Fibroblast of lung (primary cell): ENCODE results near the gene C1S. TPM values are rescaled to one million over a fixed set of nuclear protein-coding genes. Genes with fewer than 3 reads are reported as not detected.

Source experiments
- DNase-seq, 2 donors: peaks; one replicate each; pipeline versions ENCODE4 v3.0.0 to v3.0.0-alpha.2; 2010; ENCODE audit warnings: low read depth in 2 of 2
- H2AFZ ChIP-seq: 2 replicates; pipeline ENCODE4 v1.5.1; 2012; ENCODE audit warnings: low read length, control low read depth, inconsistent platforms
- H3K27ac ChIP-seq: 2 replicates; pipeline ENCODE4 v1.5.1; 2011; ENCODE audit warnings: low read length, control low read depth; ENCODE audit not compliant: insufficient read depth
- H3K27me3 ChIP-seq: 2 replicates; pipeline ENCODE4 v1.5.1; 2011; ENCODE audit warnings: mild to moderate bottlenecking, low read length; ENCODE audit not compliant: control insufficient read depth, insufficient read depth
- H3K36me3 ChIP-seq: 2 replicates; pipeline ENCODE4 v1.5.1; 2011; ENCODE audit warnings: low read length; ENCODE audit not compliant: control insufficient read depth, insufficient read depth
- H3K4me1 ChIP-seq: 2 replicates; pipeline ENCODE4 v1.5.1; 2011; ENCODE audit warnings: low read length; ENCODE audit not compliant: control insufficient read depth, insufficient read depth; ENCODE audit errors: extremely low read depth
- H3K4me2 ChIP-seq: 2 replicates; pipeline ENCODE4 v1.5.1; 2011; ENCODE audit warnings: low read length, control low read depth; ENCODE audit not compliant: insufficient read depth; ENCODE audit errors: extremely low read depth
- H3K4me3 ChIP-seq, 4 experiments: fragments of 200-600 bp in 1 of 4; sonication (generic) in 1 of 4; replicated peaks in 1 of 4; 2 replicates each; pipeline ENCODE4 v1.5.1; 2011 to 2016; ENCODE audit warnings: low read length in 4 of 4, low read depth in 3 of 4, mild to moderate bottlenecking in 3 of 4, control low read depth in 2 of 4, inconsistent platforms in 1 of 4, mixed read lengths in 1 of 4; ENCODE audit not compliant: insufficient read depth in 1 of 4; ENCODE audit errors: control extremely low read depth in 1 of 4
- H3K79me2 ChIP-seq: 2 replicates; pipeline ENCODE4 v1.5.1; 2012; ENCODE audit warnings: mild to moderate bottlenecking, low read length, inconsistent platforms; ENCODE audit not compliant: control insufficient read depth, insufficient read depth
- H3K9ac ChIP-seq: 2 replicates; pipeline ENCODE4 v1.5.1; 2011; ENCODE audit warnings: mild to moderate bottlenecking, low read length, control low read depth; ENCODE audit not compliant: insufficient read depth
- H3K9me3 ChIP-seq: 2 replicates; pipeline ENCODE4 v1.5.1; 2012; ENCODE audit warnings: low read depth, low read length; ENCODE audit not compliant: control insufficient read depth, insufficient read depth
- H4K20me1 ChIP-seq: 2 replicates; pipeline ENCODE4 v1.5.1; 2011; ENCODE audit warnings: low read length; ENCODE audit not compliant: control insufficient read depth, insufficient read depth; ENCODE audit errors: extremely low read depth
- CTCF ChIP-seq, 2 donors: IDR thresholded peaks in 1 of 2; conservative IDR thresholded peaks in 1 of 2; 1 replicate in 1 of 2; 2 replicates in 1 of 2; pipeline ENCODE4 v1.5.1; 2011 to 2012; ENCODE audit warnings: low read length in 2 of 2, control low read depth in 1 of 2, inconsistent platforms in 1 of 2, low read depth in 1 of 2, mild to moderate bottlenecking in 1 of 2
- EZH2 ChIP-seq: IDR thresholded peaks from 2 replicates; pipeline ENCODE4 v1.5.1; 2012; ENCODE audit warnings: low read length, control low read depth, mild to moderate bottlenecking; ENCODE audit errors: missing control alignments
- polyA plus RNA-seq, 2 donors: library from polyadenylated mRNA; depleted of rRNA in 1 of 2; stranded (reverse) in 1 of 2; unstranded in 1 of 2; fragments of >200 nt; gene quantifications; 2 replicates each; pipeline ENCODE4 v1.2.1, GENCODE V29; 2011 to 2012; ENCODE audit warnings: missing spikeins in 1 of 2
- total RNA-seq: library from RNA; depleted of rRNA; stranded (reverse); fragments of >200 nt; gene quantifications from 2 replicates; pipeline ENCODE4 v1.2.1, GENCODE V29; 2014

The C1S gene
- total and polyA plus RNA-seq, 2 donors (not counting 1 experiment from before 2014, with no cell fraction given): 507 to 997 TPM

DNA sequence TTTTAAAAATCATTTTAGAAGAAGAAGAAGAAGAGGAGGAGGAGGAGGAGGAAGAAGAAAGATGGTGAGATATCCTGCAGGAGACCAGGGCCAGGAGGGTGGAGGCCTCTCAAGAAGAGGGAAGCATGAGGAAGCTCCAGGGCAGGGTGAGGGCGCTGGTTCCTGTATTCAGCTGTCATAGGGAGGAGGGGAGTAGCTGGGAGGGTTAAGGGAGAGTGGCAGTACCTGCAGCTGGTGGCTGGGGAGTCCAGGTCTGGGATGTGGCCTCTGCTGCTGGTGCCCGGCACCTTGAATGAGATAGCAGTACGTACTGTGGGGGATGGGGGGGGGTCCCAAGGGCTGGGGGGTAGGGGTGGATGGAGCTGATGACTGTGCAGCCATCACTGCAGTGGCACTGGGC, 58.4 kb downstream of the C1S start:
- no peak overlapping the region for H3K4me2 ChIP-seq
- H3K4me3 ChIP-seq: no peak overlapping the region
- H3K4me1 ChIP-seq: no peaks in the 10 kb centered on the region
- no peaks in the 10 kb centered on the region for H3K9me3 ChIP-seq
- H3K9ac ChIP-seq: no peak overlapping the region
- no peaks in the 10 kb centered on the region for H3K79me2 ChIP-seq
- peaks cover 3% of the 10 kb centered on the region for H3K36me3 ChIP-seq
- DNase-seq: no peak
- H4K20me1 ChIP-seq: no peaks in the 10 kb centered on the region
- H3K27ac ChIP-seq: no peak overlapping the region
- no peaks in the 10 kb centered on the region for H3K27me3 ChIP-seq
- no peak overlapping the region for H2AFZ ChIP-seq
- no peak for TF ChIP-seq EZH2
- TF ChIP-seq CTCF (conservative IDR thresholded peaks at IDR 0.05 in 1 of 2, IDR thresholded peaks at IDR 0.05 in 1 of 2; ENCODE audit: low read depth in 1 of 2, low read length in 2 of 2): no peak

- no peaks in the 10 kb centered on the region for H3K9me3 ChIP-seq
- no peaks in the 10 kb centered on the region for H3K27me3 ChIP-seq
- no peak overlapping the region for H3K27ac ChIP-seq
- H2AFZ ChIP-seq: no peak overlapping the region
- H3K4me2 ChIP-seq: no peak overlapping the region
- no peaks in the 10 kb centered on the region for H4K20me1 ChIP-seq
- DNase-seq: no peak
- H3K4me1 ChIP-seq: no peaks in the 10 kb centered on the region
- peaks cover 1% of the 10 kb centered on the region for H3K36me3 ChIP-seq
- TF ChIP-seq CTCF (conservative IDR thresholded peaks at IDR 0.05 in 1 of 2, IDR thresholded peaks at IDR 0.05 in 1 of 2; ENCODE audit: low read depth in 1 of 2, low read length in 2 of 2) (no peak), EZH2 (no peak)
- H3K79me2 ChIP-seq: no peaks in the 10 kb centered on the region
- no peak overlapping the region for H3K4me3 ChIP-seq
- no peak overlapping the region for H3K9ac ChIP-seq
These were observed 59.6 kb downstream of the C1S start for GRCh38 chr12:7120166-7120565.

Other genes starting within 250 kb of the C1S start
- 11.1 and 11.8 TPM in 2 replicates for gene GPR162, start 238.9 kb upstream of the C1S start, total RNA-seq
- 3.3 and 5.6 TPM in 2 replicates for gene GPR162, start 238.9 kb upstream of the C1S start, polyA plus RNA-seq
- 72.4 and 96.3 TPM in 2 replicates for gene P3H3, start 232.3 kb upstream of the C1S start, total RNA-seq
- gene P3H3, start 232.3 kb upstream of the C1S start, polyA plus RNA-seq: 39.8 and 44.0 TPM in 2 replicates
- 1.3 and 1.7 TPM in 2 replicates for gene GNB3, start 219.8 kb upstream of the C1S start, total RNA-seq
- gene GNB3, start 219.8 kb upstream of the C1S start, polyA plus RNA-seq: 2.7 and 3.7 TPM in 2 replicates
- gene CDCA3, start 209.4 kb upstream of the C1S start, total RNA-seq: 1.5 and 9.1 TPM in 2 replicates
- 9.4 and 56.9 TPM in 2 replicates for gene CDCA3, start 209.4 kb upstream of the C1S start, polyA plus RNA-seq
- gene USP5, start 208.6 kb upstream of the C1S start, total RNA-seq: 53.4 and 69.9 TPM in 2 replicates
- gene USP5, start 208.6 kb upstream of the C1S start, polyA plus RNA-seq: 42.2 and 66.3 TPM in 2 replicates
- 906 and 934 TPM in 2 replicates for gene TPI1, start 193.2 kb upstream of the C1S start, total RNA-seq
- 1,617 and 1,654 TPM in 2 replicates for gene TPI1, start 193.2 kb upstream of the C1S start, polyA plus RNA-seq
- gene SPSB2, start 187.4 kb upstream of the C1S start, total RNA-seq: 12.7 and 12.8 TPM in 2 replicates
- gene SPSB2, start 187.4 kb upstream of the C1S start, polyA plus RNA-seq: 1.8 and 2.5 TPM in 2 replicates
- gene LRRC23, start 155.9 kb upstream of the C1S start, total RNA-seq: 9.6 and 14.9 TPM in 2 replicates
- 5.6 and 6.4 TPM in 2 replicates for gene LRRC23, start 155.9 kb upstream of the C1S start, polyA plus RNA-seq
- 20.3 TPM in 2 replicates for gene ENO2, start 146.1 kb upstream of the C1S start, total RNA-seq
- 29.4 and 43.0 TPM in 2 replicates for gene ENO2, start 146.1 kb upstream of the C1S start, polyA plus RNA-seq
- 8.2 and 21.5 TPM in 2 replicates for gene ATN1, start 132.8 kb upstream of the C1S start, total RNA-seq
- 9.4 and 14.5 TPM in 2 replicates for gene ATN1, start 132.8 kb upstream of the C1S start, polyA plus RNA-seq
- gene RNU7-1, start 116.9 kb upstream of the C1S start, total RNA-seq: not detected in 2 replicates
- gene RNU7-1, start 116.9 kb upstream of the C1S start, polyA plus RNA-seq: not detected in 2 replicates
- 107 and 177 TPM in 2 replicates for gene C12orf57, start 116.7 kb upstream of the C1S start, total RNA-seq
- 172 and 220 TPM in 2 replicates for gene C12orf57, start 116.7 kb upstream of the C1S start, polyA plus RNA-seq
- gene PTPN6, start 109.4 kb upstream of the C1S start, total RNA-seq: 0.26 TPM in 1 of 2 replicates, not detected in the other
- 0.06 TPM in 1 of 2 replicates, not detected in the other for gene PTPN6, start 109.4 kb upstream of the C1S start, polyA plus RNA-seq
- 112 and 169 TPM in 2 replicates for gene PHB2, start 90.1 kb upstream of the C1S start, total RNA-seq
- gene PHB2, start 90.1 kb upstream of the C1S start, polyA plus RNA-seq: 193 and 266 TPM in 2 replicates
- 27.4 and 31.6 TPM in 2 replicates for gene EMG1, start 89.8 kb upstream of the C1S start, total RNA-seq
- gene EMG1, start 89.8 kb upstream of the C1S start, polyA plus RNA-seq: 33.4 and 46.4 TPM in 2 replicates
- 10.0 and 11.4 TPM in 2 replicates for gene LPCAT3, start 42.2 kb upstream of the C1S start, total RNA-seq
- 48.5 and 54.0 TPM in 2 replicates for gene LPCAT3, start 42.2 kb upstream of the C1S start, polyA plus RNA-seq
- gene C1R, start 31.7 kb downstream of the C1S start, total RNA-seq: 407 and 650 TPM in 2 replicates
- gene C1R, start 31.7 kb downstream of the C1S start, polyA plus RNA-seq: 284 and 617 TPM in 2 replicates
- 34.4 and 64.9 TPM in 2 replicates for gene C1RL, start 48.5 kb downstream of the C1S start, total RNA-seq
- 26.8 and 46.2 TPM in 2 replicates for gene C1RL, start 48.5 kb downstream of the C1S start, polyA plus RNA-seq
- gene RBP5, start 68.2 kb downstream of the C1S start, total RNA-seq: 0.26 TPM in 1 of 2 replicates, not detected in the other
- not detected in 2 replicates for gene RBP5, start 68.2 kb downstream of the C1S start, polyA plus RNA-seq
- 9.5 and 23.5 TPM in 2 replicates for gene CLSTN3, start 69.7 kb downstream of the C1S start, total RNA-seq
- gene CLSTN3, start 69.7 kb downstream of the C1S start, polyA plus RNA-seq: 8.3 and 11.9 TPM in 2 replicates
- 23.3 and 28.0 TPM in 2 replicates for gene PEX5, start 129.0 kb downstream of the C1S start, total RNA-seq
- gene PEX5, start 129.0 kb downstream of the C1S start, polyA plus RNA-seq: 14.4 and 18.7 TPM in 2 replicates
- gene ACSM4, start 243.4 kb downstream of the C1S start, total RNA-seq: not detected in 2 replicates
- gene ACSM4, start 243.4 kb downstream of the C1S start, polyA plus RNA-seq: not detected in 2 replicates